ENCODE measurements around the gene CERK.

Gene CERK

GRCh38 chr22:46730568-46731245 lies 7.3 kb downstream of the CERK start:
- DNase-seq = no peak

- DNase-seq = no peak
These were observed 9.6 kb downstream of the CERK start for GRCh38 chr22:46728470-46728869.

GRCh38 chr22:46727813-46728364 lies 10.2 kb downstream of the CERK start:
- DNase-seq = no peak

GRCh38 chr22:46726986-46727317 lies 11.1 kb downstream of the CERK start:
- DNase-seq = no peak

- no peak for DNase-seq
These were observed 11.7 kb downstream of the CERK start for GRCh38 chr22:46726066-46726985.

- DNase-seq = no peak
These were observed 13.0 kb downstream of the CERK start for GRCh38 chr22:46725096-46725495.

GRCh38 chr22:46723882-46724281 lies 14.2 kb downstream of the CERK start:
- no peak for DNase-seq

- DNase-seq = no peak
These were observed 16.5 kb downstream of the CERK start for GRCh38 chr22:46721501-46722085.

GRCh38 chr22:46719921-46720320 lies 18.1 kb downstream of the CERK start:
- no peak for DNase-seq

- DNase-seq = no peak
These were observed 23.5 kb downstream of the CERK start for GRCh38 chr22:46714550-46714949.

GRCh38 chr22:46712288-46712687 lies 25.8 kb downstream of the CERK start:
- DNase-seq = no peak

- DNase-seq = no peak
These were observed 27.2 kb downstream of the CERK start for GRCh38 chr22:46710806-46711205.

GRCh38 chr22:46708766-46709330 lies 29.2 kb downstream of the CERK start:
- no peak for DNase-seq

- no peak for DNase-seq
These were observed 30.1 kb downstream of the CERK start for GRCh38 chr22:46707827-46708570.

GRCh38 chr22:46707305-46707704 lies 30.7 kb downstream of the CERK start:
- no peak for DNase-seq

- no peak for DNase-seq
These were observed 32.0 kb downstream of the CERK start for GRCh38 chr22:46706060-46706459.

- no peak for DNase-seq
These were observed 34.1 kb downstream of the CERK start for GRCh38 chr22:46703996-46704370.

GRCh38 chr22:46703171-46703995 lies 34.7 kb downstream of the CERK start:
- no peak for DNase-seq

GRCh38 chr22:46701262-46701661 lies 36.8 kb downstream of the CERK start:
- no peak for DNase-seq

GRCh38 chr22:46699091-46699490 lies 39.0 kb downstream of the CERK start:
- DNase-seq = no peak

- DNase-seq = no peak
These were observed 40.1 kb downstream of the CERK start for GRCh38 chr22:46697811-46698515.
